DOHH2 (cell line): Measurements from ENCODE around the gene CTU1.
A peak's percentile ranks its signal among the peaks of the same experiment; 100 is the strongest.

ENCODE experiments used
- H3F3A ChIP-seq: fragments of 200-600 bp; sonication (generic), shearing (Covaris generic); 2 replicates; pipeline ENCODE4 v1.6.0; 2016; ENCODE audit warnings: antibody characterized with exemption, mild to moderate bottlenecking; ENCODE audit not compliant: control insufficient read depth, insufficient read depth
- H3K27ac ChIP-seq: fragments of 200-600 bp; sonication (generic); 2 replicates; pipeline ENCODE4 v1.5.1; 2014; ENCODE audit warnings: low read depth, mild to moderate bottlenecking, low read length, moderate library complexity
- H3K27me3 ChIP-seq: fragments of 200-600 bp; sonication (generic); 2 replicates; pipeline ENCODE4 v1.6.1; 2014; ENCODE audit warnings: mild to moderate bottlenecking, low read length, mixed read lengths; ENCODE audit not compliant: control insufficient read depth
- H3K36me3 ChIP-seq: fragments of 200-600 bp; sonication (generic); 2 replicates; pipeline ENCODE4 v1.6.1; 2014; ENCODE audit warnings: mild to moderate bottlenecking, low read length, moderate library complexity, mixed read lengths; ENCODE audit not compliant: control insufficient read depth
- H3K4me1 ChIP-seq: fragments of 200-600 bp; sonication (generic); 2 replicates; pipeline ENCODE4 v1.6.1; 2014; ENCODE audit warnings: mild to moderate bottlenecking, low read length, mixed read lengths; ENCODE audit not compliant: control insufficient read depth
- H3K4me2 ChIP-seq: fragments of 200-600 bp; sonication (generic); 2 replicates; pipeline ENCODE4 v1.6.0; 2014; ENCODE audit warnings: mild to moderate bottlenecking, low read length, moderate library complexity
- H3K4me3 ChIP-seq: fragments of 200-600 bp; sonication (generic); 2 replicates; pipeline ENCODE4 v1.5.1; 2014; ENCODE audit warnings: mild to moderate bottlenecking, low read length, mixed read lengths
- H3K79me2 ChIP-seq: fragments of 200-600 bp; sonication (generic); 2 replicates; pipeline ENCODE4 v1.6.1; 2014; ENCODE audit warnings: mild to moderate bottlenecking, low read length, mixed read lengths; ENCODE audit not compliant: control insufficient read depth
- H3K9me2 ChIP-seq: fragments of 200-600 bp; sonication (generic); replicated peaks from 2 replicates; pipeline ENCODE4 v1.6.1; 2014; ENCODE audit warnings: mild to moderate bottlenecking, low read length, mixed read lengths; ENCODE audit not compliant: control insufficient read depth
- H3K9me3 ChIP-seq: fragments of 200-600 bp; sonication (generic); 2 replicates; pipeline ENCODE4 v1.6.1; 2014; ENCODE audit warnings: antibody characterized with exemption, low read length, mixed read lengths; ENCODE audit not compliant: control insufficient read depth, insufficient read depth
- H4K20me1 ChIP-seq: fragments of 200-600 bp; sonication (generic); 2 replicates; pipeline ENCODE4 v1.6.0; 2014; ENCODE audit warnings: low read depth, mild to moderate bottlenecking, antibody characterized with exemption, low read length, moderate library complexity; ENCODE audit not compliant: control insufficient read depth, insufficient read depth
- EZH2phosphoT487 ChIP-seq: fragments of 200-600 bp; sonication (generic); IDR thresholded peaks from 2 replicates; pipeline ENCODE4 v1.6.1; 2017; ENCODE audit warnings: borderline replicate concordance, mild to moderate bottlenecking, antibody characterized with exemption, low read length, moderate library complexity, mixed read lengths
- TF ChIP-seq, protein P1 (sequence below): fragments of 200-600 bp; sonication (generic); IDR thresholded peaks from one replicate; pipeline ENCODE4 v1.5.1; 2014; ENCODE audit warnings: antibody characterized with exemption, mild to moderate bottlenecking, low read depth, low read length; ENCODE audit not compliant: poor library complexity, severe bottlenecking

CTU1 gene

DNA sequence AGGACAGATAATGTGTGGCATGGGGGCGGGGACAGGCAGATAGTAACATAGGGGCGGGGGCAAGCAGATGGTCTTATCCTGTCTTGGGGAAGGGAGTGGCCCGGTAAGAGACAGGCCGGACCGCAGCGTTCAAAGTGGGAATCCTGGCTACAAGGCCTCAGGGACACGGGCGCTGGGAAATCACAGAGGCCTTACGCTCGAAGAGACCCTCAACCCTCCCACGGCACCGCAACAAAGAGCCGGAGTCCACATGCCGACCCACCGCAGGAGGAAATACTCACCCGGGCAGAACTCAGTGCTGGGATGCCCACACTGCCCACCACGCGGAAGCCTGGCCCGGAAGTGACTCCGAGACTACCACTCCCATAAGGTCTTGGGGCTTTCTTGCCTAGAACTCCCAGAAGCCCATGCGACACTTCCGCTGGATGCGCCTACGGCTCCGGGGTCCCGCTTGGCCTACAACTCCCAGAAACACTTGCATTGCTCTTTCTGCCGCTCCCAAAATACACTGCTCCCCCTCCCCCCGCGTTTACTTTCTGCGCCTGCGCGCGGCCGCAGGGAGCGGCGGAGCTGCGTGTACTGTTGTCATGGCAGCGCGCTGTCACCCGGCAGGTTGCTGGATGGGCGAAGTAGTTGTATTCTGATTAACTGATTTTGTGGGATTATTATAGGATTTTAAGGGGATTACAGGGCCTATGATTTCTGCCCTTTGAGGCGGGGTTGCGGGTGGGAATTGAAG lies at the start of gene CTU1:
Gene CTU1, minus strand, starts transcription at position 344 of the 739 bp plus-strand sequence. CDS start 3,840 bp downstream, outside the sequence.
- Histone ChIP-seq H3K79me2 (peaks cover 36% of the 10 kb centered on the region), H3K4me1 (peaks cover 24% of the 10 kb centered on the region), H3K9me3 (no peaks in the 10 kb centered on the region), H3K27ac (peak within 1 kb of the TSS; percentile 30; the same call in 1 of the 2 replicates), H3K4me2 (peak within 1 kb of the TSS; percentile 79), H3K4me3 (peak within 1 kb of the TSS; percentile 95), H3K27me3 (peaks cover 7% of the 10 kb centered on the region), H3F3A (no peaks in the 10 kb centered on the region), H3K9me2 (no peaks in the 10 kb centered on the region), H4K20me1 (no peaks in the 10 kb centered on the region), H3K36me3 (peaks cover 30% of the 10 kb centered on the region)
- TF ChIP-seq, protein P1, sequence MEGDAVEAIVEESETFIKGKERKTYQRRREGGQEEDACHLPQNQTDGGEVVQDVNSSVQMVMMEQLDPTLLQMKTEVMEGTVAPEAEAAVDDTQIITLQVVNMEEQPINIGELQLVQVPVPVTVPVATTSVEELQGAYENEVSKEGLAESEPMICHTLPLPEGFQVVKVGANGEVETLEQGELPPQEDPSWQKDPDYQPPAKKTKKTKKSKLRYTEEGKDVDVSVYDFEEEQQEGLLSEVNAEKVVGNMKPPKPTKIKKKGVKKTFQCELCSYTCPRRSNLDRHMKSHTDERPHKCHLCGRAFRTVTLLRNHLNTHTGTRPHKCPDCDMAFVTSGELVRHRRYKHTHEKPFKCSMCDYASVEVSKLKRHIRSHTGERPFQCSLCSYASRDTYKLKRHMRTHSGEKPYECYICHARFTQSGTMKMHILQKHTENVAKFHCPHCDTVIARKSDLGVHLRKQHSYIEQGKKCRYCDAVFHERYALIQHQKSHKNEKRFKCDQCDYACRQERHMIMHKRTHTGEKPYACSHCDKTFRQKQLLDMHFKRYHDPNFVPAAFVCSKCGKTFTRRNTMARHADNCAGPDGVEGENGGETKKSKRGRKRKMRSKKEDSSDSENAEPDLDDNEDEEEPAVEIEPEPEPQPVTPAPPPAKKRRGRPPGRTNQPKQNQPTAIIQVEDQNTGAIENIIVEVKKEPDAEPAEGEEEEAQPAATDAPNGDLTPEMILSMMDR, result no peak
- TF ChIP-seq EZH2phosphoT487, result no peak

DNA sequence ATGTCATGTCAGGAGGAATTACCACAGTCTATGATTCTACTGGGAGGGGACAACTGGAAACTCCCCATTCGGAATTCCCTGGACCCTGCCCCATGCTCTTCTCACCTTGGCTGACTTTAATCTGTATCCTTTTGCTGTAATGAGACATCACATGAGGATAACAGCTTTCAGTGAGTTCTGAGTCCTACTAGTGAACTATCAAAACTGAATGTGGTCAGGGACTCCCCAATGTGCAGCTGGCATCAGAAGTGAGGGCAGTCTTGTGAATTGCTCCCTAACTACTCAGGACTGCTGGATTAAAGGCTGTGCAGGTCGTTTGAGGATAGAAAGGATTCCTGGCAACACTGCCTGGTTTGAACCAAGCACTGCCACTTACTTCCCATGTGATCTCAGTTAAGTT lies 49.1 kb upstream of the CTU1 start:
- H3F3A ChIP-seq, result no peaks in the 10 kb centered on the region
- TF ChIP-seq, protein P1, result no peak
- no peak for TF ChIP-seq EZH2phosphoT487
- H3K79me2 ChIP-seq, result no peaks in the 10 kb centered on the region
- no peak overlapping the region for H3K4me2 ChIP-seq
- no peak overlapping the region for H3K27ac ChIP-seq
- H3K36me3 ChIP-seq, result no peaks in the 10 kb centered on the region
- no peaks in the 10 kb centered on the region for H3K9me2 ChIP-seq
- H3K4me3 ChIP-seq, result no peak overlapping the region
- H3K9me3 ChIP-seq, result no peaks in the 10 kb centered on the region
- H3K4me1 ChIP-seq, result peaks cover 22% of the 10 kb centered on the region
- no peaks in the 10 kb centered on the region for H4K20me1 ChIP-seq
- 0 out of 2 replicates have a peak, but pooled peaks cover 2% of the 10 kb centered on the region for H3K27me3 ChIP-seq

DNA sequence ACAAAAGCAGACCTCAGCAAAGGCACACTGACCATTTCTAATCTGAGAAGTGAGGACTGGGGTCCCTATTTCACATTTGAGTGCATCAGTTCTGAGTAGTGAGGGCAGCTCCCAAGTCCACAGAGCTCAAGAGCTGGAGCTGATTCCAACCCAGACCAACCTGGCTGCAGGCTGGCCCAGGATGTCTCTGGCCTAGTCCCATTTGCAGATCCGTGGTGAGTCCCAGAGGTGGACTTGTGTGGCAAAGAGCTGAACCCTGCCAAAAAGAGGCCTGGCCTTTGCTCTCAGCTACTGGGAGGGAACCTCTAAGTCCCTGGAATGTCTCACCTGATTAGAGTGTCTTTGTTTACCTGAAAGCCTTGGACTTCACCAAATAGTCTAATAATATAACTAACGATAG lies 48.5 kb upstream of the CTU1 start:
- 0 out of 2 replicates have a peak, but pooled peaks cover 2% of the 10 kb centered on the region for H3K27me3 ChIP-seq
- H3K36me3 ChIP-seq, result no peaks in the 10 kb centered on the region
- no peaks in the 10 kb centered on the region for H3K9me2 ChIP-seq
- no peaks in the 10 kb centered on the region for H3F3A ChIP-seq
- H3K27ac ChIP-seq, result no peak overlapping the region
- TF ChIP-seq, protein P1, result no peak
- no peak for TF ChIP-seq EZH2phosphoT487
- peaks cover 19% of the 10 kb centered on the region for H3K4me1 ChIP-seq
- no peak overlapping the region for H3K4me2 ChIP-seq
- H3K79me2 ChIP-seq, result no peaks in the 10 kb centered on the region
- H3K9me3 ChIP-seq, result no peaks in the 10 kb centered on the region
- no peak overlapping the region for H3K4me3 ChIP-seq
- no peaks in the 10 kb centered on the region for H4K20me1 ChIP-seq
